PC-3 (cell line): ENCODE data around the gene CRABP1.

Source experiments
- EZH2 ChIP-seq: fragments of 300-600 bp; sonication (generic); IDR thresholded peaks from one replicate; pipeline ENCODE4 v1.6.1; 2017; ENCODE audit warnings: antibody characterized with exemption, mild to moderate bottlenecking, low read length; ENCODE audit not compliant: unreplicated experiment
- EZH2phosphoT487 ChIP-seq: fragments of 300-600 bp; sonication (generic); IDR thresholded peaks from 2 replicates; pipeline ENCODE4 v1.6.1; 2018; ENCODE audit warnings: mild to moderate bottlenecking, antibody characterized with exemption, low read length, borderline replicate concordance
- TF ChIP-seq, protein P1 (sequence below): fragments of 300-600 bp; sonication (generic); conservative IDR thresholded peaks from 2 replicates; pipeline ENCODE4 v1.5.1; 2017; ENCODE audit warnings: antibody characterized with exemption, low read depth, mild to moderate bottlenecking, low read length

DNA sequence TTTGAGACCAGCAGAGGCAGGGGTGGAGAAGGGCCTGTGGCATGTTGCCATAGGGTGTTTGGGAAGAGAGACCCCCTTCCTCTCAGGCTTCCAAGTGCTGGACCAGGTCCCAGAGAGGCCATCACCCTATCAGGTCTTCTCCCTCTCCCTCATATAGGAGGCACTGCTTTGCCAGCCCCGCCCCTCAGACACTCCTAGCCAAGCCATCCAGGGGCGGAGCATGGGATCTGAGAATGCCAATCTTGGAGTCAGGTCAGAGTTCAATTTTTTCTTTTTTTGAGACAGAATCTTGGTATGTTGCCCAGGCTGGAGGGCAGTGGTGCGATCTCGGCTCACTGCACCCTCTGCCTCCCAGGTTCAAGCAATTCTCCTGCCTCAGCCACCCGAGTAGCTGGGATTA is 32.7 kb downstream of the CRABP1 start:
- TF ChIP-seq EZH2, result no peak
- TF ChIP-seq, protein P1, sequence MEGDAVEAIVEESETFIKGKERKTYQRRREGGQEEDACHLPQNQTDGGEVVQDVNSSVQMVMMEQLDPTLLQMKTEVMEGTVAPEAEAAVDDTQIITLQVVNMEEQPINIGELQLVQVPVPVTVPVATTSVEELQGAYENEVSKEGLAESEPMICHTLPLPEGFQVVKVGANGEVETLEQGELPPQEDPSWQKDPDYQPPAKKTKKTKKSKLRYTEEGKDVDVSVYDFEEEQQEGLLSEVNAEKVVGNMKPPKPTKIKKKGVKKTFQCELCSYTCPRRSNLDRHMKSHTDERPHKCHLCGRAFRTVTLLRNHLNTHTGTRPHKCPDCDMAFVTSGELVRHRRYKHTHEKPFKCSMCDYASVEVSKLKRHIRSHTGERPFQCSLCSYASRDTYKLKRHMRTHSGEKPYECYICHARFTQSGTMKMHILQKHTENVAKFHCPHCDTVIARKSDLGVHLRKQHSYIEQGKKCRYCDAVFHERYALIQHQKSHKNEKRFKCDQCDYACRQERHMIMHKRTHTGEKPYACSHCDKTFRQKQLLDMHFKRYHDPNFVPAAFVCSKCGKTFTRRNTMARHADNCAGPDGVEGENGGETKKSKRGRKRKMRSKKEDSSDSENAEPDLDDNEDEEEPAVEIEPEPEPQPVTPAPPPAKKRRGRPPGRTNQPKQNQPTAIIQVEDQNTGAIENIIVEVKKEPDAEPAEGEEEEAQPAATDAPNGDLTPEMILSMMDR, result no peak
- no peak for TF ChIP-seq EZH2phosphoT487
